ENCODE results near the gene PARD3. TPM values are rescaled to one million over a fixed set of nuclear protein-coding genes. Genes with fewer than 3 reads are reported as not detected.

Gene PARD3
- total and polyA plus RNA-seq, 2 donors (not counting 1 experiment from before 2014, with no cell fraction given) = 24.0 to 46.4 TPM

DNA sequence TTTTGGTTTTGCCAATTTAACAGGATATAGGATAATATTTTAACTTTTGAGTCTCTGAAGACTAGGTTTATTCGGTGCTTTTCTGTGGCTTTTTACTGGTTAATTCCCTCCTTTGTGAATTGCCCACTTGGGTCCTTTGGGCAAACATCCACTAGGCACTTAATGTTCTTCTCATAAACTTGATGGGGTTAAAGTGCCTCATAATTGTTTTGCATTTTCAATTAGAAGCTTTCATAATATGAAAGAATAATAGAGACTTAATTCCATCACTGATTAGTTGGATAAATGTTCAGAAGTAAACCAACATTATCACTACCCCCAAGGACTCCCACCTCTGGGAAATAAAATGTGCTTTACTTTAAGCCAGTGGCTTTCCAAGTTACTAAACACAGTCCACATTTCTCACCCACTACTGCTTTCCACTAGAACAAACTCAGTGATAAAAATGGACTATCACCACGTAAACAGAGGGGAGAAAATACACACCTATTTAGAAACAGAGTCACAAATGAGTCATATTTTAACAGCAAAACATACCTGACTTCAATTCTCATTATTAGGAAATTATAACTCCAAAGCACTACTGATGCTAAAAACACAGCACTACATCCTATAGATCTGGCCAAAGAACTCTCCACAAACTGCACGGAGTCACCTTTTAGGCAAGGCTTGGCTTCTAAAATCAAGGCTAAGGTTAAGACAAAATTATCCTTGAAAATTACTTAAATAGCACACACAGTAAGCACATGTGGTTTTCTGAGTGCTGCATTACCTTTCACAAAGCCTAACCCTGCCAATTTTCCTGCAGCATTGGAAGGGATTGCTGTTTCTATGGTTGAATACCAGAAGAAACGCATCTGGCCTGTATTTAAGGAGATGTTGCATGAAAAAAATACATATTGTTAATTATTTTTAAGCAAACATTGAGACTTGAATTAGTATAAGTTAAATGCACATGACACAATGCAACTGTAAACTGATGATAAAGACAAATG is 41.2 kb downstream of the PARD3 start:
- no peaks in the 10 kb centered on the region for H3K9me3 ChIP-seq (ENCODE audit: control insufficient read depth, insufficient read depth, low read depth, low read length)
- peaks cover 6% of the 10 kb centered on the region for H3K4me1 ChIP-seq (ENCODE audit: control insufficient read depth, extremely low read depth, insufficient read depth, low read length)
- no peaks in the 10 kb centered on the region for H3K27me3 ChIP-seq (ENCODE audit: control insufficient read depth, insufficient read depth, low read length)
- H4K20me1 ChIP-seq (ENCODE audit: control insufficient read depth, extremely low read depth, insufficient read depth, low read length) = no peaks in the 10 kb centered on the region
- no peak overlapping the region for H3K4me2 ChIP-seq (ENCODE audit: extremely low read depth, insufficient read depth, low read length)
- H3K79me2 ChIP-seq (ENCODE audit: control insufficient read depth, insufficient read depth, low read length) = peaks cover 7% of the 10 kb centered on the region
- H3K36me3 ChIP-seq (ENCODE audit: control insufficient read depth, insufficient read depth, low read length) = no peaks in the 10 kb centered on the region
- H3K9ac ChIP-seq (ENCODE audit: insufficient read depth, low read length) = no peak overlapping the region
- H3K27ac ChIP-seq (ENCODE audit: insufficient read depth, low read length) = no peak overlapping the region
- DNase-seq (ENCODE audit: low read depth in 2 of 2) = no peak
- no peak for TF ChIP-seq EZH2 (IDR thresholded peaks at IDR 0.05; ENCODE audit: low read length, missing control alignments)
- TF ChIP-seq, protein P1, sequence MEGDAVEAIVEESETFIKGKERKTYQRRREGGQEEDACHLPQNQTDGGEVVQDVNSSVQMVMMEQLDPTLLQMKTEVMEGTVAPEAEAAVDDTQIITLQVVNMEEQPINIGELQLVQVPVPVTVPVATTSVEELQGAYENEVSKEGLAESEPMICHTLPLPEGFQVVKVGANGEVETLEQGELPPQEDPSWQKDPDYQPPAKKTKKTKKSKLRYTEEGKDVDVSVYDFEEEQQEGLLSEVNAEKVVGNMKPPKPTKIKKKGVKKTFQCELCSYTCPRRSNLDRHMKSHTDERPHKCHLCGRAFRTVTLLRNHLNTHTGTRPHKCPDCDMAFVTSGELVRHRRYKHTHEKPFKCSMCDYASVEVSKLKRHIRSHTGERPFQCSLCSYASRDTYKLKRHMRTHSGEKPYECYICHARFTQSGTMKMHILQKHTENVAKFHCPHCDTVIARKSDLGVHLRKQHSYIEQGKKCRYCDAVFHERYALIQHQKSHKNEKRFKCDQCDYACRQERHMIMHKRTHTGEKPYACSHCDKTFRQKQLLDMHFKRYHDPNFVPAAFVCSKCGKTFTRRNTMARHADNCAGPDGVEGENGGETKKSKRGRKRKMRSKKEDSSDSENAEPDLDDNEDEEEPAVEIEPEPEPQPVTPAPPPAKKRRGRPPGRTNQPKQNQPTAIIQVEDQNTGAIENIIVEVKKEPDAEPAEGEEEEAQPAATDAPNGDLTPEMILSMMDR (conservative IDR thresholded peaks at IDR 0.05 in 1 of 2, IDR thresholded peaks at IDR 0.05 in 1 of 2; ENCODE audit: low read depth in 1 of 2, low read length in 2 of 2) = no peak
- H2AFZ ChIP-seq (ENCODE audit: low read length) = no peak overlapping the region
- no peak overlapping the region for H3K4me3 ChIP-seq (replicated peaks in 1 of 4; ENCODE audit: control extremely low read depth in 1 of 4, insufficient read depth in 1 of 4, low read depth in 3 of 4, low read length in 4 of 4)

DNA sequence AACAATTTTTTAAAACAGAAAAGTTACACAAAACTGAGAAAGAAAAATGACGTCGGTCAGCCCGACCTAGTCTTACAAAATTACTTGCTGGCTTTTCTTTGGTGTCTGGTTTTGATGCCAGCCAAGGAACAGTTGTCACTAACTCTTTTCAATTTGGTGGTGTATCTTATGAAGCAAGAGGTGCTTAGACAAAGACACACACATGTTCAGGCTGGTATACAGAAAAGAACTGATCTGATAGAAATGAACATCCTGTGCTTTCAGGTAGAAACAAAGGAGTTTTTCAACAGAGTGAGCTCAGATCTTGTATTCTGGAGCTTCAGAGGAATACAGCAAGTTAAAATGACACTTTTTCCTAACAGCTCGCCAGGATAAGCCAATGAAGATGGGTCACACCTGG is 43.6 kb downstream of the PARD3 start:
- H3K9me3 ChIP-seq (ENCODE audit: control insufficient read depth, insufficient read depth, low read depth, low read length) = no peaks in the 10 kb centered on the region
- no peak overlapping the region for H3K9ac ChIP-seq (ENCODE audit: insufficient read depth, low read length)
- no peak overlapping the region for H3K27ac ChIP-seq (ENCODE audit: insufficient read depth, low read length)
- H3K4me1 ChIP-seq (ENCODE audit: control insufficient read depth, extremely low read depth, insufficient read depth, low read length) = no peaks in the 10 kb centered on the region
- TF ChIP-seq, protein P1 (conservative IDR thresholded peaks at IDR 0.05 in 1 of 2, IDR thresholded peaks at IDR 0.05 in 1 of 2; ENCODE audit: low read depth in 1 of 2, low read length in 2 of 2) = no peak
- no peak for TF ChIP-seq EZH2 (IDR thresholded peaks at IDR 0.05; ENCODE audit: low read length, missing control alignments)
- DNase-seq (ENCODE audit: low read depth in 2 of 2) = no peak
- H3K27me3 ChIP-seq (ENCODE audit: control insufficient read depth, insufficient read depth, low read length) = no peaks in the 10 kb centered on the region
- H3K4me3 ChIP-seq (replicated peaks in 1 of 4; ENCODE audit: control extremely low read depth in 1 of 4, insufficient read depth in 1 of 4, low read depth in 3 of 4, low read length in 4 of 4) = no peak overlapping the region
- H4K20me1 ChIP-seq (ENCODE audit: control insufficient read depth, extremely low read depth, insufficient read depth, low read length) = no peaks in the 10 kb centered on the region
- H3K4me2 ChIP-seq (ENCODE audit: extremely low read depth, insufficient read depth, low read length) = no peak overlapping the region
- peaks cover 2% of the 10 kb centered on the region for H3K79me2 ChIP-seq (ENCODE audit: control insufficient read depth, insufficient read depth, low read length)
- H2AFZ ChIP-seq (ENCODE audit: low read length) = no peak overlapping the region
- no peaks in the 10 kb centered on the region for H3K36me3 ChIP-seq (ENCODE audit: control insufficient read depth, insufficient read depth, low read length)

DNA sequence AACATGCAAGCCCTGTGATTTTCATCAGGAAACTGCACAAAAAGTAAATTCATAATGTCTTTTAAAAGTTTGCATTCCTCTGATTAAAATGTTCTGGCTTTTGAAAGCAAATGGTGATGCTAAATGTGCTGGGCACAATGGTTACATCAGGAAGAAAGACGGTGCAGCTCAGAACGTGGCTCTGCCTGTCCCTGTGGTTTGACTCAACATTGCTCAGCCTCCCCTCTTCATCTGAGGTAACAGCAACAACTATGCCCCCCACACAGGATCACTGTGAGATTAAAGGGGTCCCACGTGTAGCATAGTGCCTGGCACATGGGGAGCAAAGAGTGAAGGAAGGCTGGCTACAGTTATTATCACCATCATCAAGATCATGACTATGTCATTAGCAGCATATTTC is 44.0 kb downstream of the PARD3 start:
- Histone ChIP-seq H3K4me3 (replicated peaks in 1 of 4; ENCODE audit: control extremely low read depth in 1 of 4, insufficient read depth in 1 of 4, low read depth in 3 of 4, low read length in 4 of 4) (no peak overlapping the region), H3K9ac (ENCODE audit: insufficient read depth, low read length) (no peak overlapping the region), H3K36me3 (ENCODE audit: control insufficient read depth, insufficient read depth, low read length) (no peaks in the 10 kb centered on the region), H2AFZ (ENCODE audit: low read length) (no peak overlapping the region), H3K79me2 (ENCODE audit: control insufficient read depth, insufficient read depth, low read length) (peaks cover 2% of the 10 kb centered on the region), H3K4me1 (ENCODE audit: control insufficient read depth, extremely low read depth, insufficient read depth, low read length) (no peaks in the 10 kb centered on the region), H3K27me3 (ENCODE audit: control insufficient read depth, insufficient read depth, low read length) (no peaks in the 10 kb centered on the region), H3K4me2 (ENCODE audit: extremely low read depth, insufficient read depth, low read length) (no peak overlapping the region), H3K27ac (ENCODE audit: insufficient read depth, low read length) (no peak overlapping the region), H3K9me3 (ENCODE audit: control insufficient read depth, insufficient read depth, low read depth, low read length) (no peaks in the 10 kb centered on the region), H4K20me1 (ENCODE audit: control insufficient read depth, extremely low read depth, insufficient read depth, low read length) (no peaks in the 10 kb centered on the region)
- no peak for DNase-seq (ENCODE audit: low read depth in 2 of 2)
- TF ChIP-seq, protein P1 (conservative IDR thresholded peaks at IDR 0.05 in 1 of 2, IDR thresholded peaks at IDR 0.05 in 1 of 2; ENCODE audit: low read depth in 1 of 2, low read length in 2 of 2) = no peak
- no peak for TF ChIP-seq EZH2 (IDR thresholded peaks at IDR 0.05; ENCODE audit: low read length, missing control alignments)

All from fibroblast of lung (primary cell).